ENCODE results near the gene OR51T1.
"Not testable (repeated sequence)": the region's sequence is repeated elsewhere in the genome, so short reads cannot be mapped to it uniquely, and the experiment has no call there.

OR51T1 gene, protein sequence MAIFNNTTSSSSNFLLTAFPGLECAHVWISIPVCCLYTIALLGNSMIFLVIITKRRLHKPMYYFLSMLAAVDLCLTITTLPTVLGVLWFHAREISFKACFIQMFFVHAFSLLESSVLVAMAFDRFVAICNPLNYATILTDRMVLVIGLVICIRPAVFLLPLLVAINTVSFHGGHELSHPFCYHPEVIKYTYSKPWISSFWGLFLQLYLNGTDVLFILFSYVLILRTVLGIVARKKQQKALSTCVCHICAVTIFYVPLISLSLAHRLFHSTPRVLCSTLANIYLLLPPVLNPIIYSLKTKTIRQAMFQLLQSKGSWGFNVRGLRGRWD
- 0 reads per million in 9 experiments for total RNA-seq

- Mint-ChIP-seq H3K27me3 (no peaks in the 10 kb centered on the region), H3K9me3 (peaks cover 0 to 2% of the 10 kb centered on the region in 2 donors), H3K4me1 (ENCODE audit: low read depth in 2 of 2) (no peaks in the 10 kb centered on the region), H3K27ac (no peak within 1 kb of the TSS), H3K4me3 (no peak within 1 kb of the TSS), H3K36me3 (ENCODE audit: insufficient read depth) (peaks cover 3% of the 10 kb centered on the region)
- ATAC-seq (replicated peaks), result no peak
- DNase-seq, result no peak
Observed at GRCh38 chr11:4881860-4882500, at the start of gene OR51T1. OR51T1 (plus strand) TSS chr11:4881900; CDS start chr11:4881900, 0 bp downstream.

GRCh38 chr11:4839851-4840549 is 41.7 kb upstream of the OR51T1 start:
- ATAC-seq (replicated peaks) (no peak), DNase-seq (no peak)
- Mint-ChIP-seq H3K4me1 (ENCODE audit: low read depth in 2 of 2) (no peaks in the 10 kb centered on the region), H3K4me3 (no peak overlapping the region), H3K27me3 (peaks cover 11 to 12% of the 10 kb centered on the region in 2 donors), H3K36me3 (ENCODE audit: insufficient read depth) (no peaks in the 10 kb centered on the region), H3K27ac (no peak overlapping the region), H3K9me3 (no peaks in the 10 kb centered on the region)

GRCh38 chr11:4848908-4849532 is 32.7 kb upstream of the OR51T1 start, which contains the start of gene OR51S1:
OR51S1 (minus strand) TSS chr11:4849208; CDS start chr11:4849208, 0 bp downstream.
- H3K27me3 Mint-ChIP-seq, result peaks cover 10 to 15% of the 10 kb centered on the region in 2 donors
- H3K36me3 Mint-ChIP-seq (ENCODE audit: insufficient read depth), result no peaks in the 10 kb centered on the region
- no peaks in the 10 kb centered on the region for H3K4me1 Mint-ChIP-seq (ENCODE audit: low read depth in 2 of 2)
- no peak within 1 kb of the TSS for H3K4me3 Mint-ChIP-seq
- no peak within 1 kb of the TSS for H3K27ac Mint-ChIP-seq
- ATAC-seq (replicated peaks), result no peak
- no peak for DNase-seq
- H3K9me3 Mint-ChIP-seq, result peaks cover 0 to 7% of the 10 kb centered on the region in 2 donors

DNA sequence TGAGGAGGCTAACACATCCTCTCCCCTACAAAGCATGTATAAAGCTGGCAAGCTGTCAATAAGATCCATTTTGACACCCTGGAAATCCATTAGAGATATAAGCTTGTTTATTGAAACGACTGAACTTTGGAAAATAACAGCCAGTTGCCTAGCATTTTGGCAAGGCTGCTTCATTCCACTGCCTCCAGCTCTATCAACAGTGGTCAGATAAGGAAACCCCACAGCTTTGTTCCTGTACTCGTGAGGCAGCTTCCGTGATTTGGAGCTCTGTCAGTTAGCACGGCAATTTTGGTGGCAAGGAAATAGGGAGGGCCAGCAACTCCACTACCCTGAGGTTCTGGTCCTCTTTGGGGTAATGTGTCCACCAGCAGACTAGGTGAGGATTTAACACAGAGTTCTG is 30.7 kb upstream of the OR51T1 start:
- no peak overlapping the region for H3K4me3 Mint-ChIP-seq
- DNase-seq (no peak), ATAC-seq (replicated peaks) (no peak)
- no peaks in the 10 kb centered on the region for H3K4me1 Mint-ChIP-seq (ENCODE audit: low read depth in 2 of 2)
- H3K27ac Mint-ChIP-seq, result no peak overlapping the region
- H3K36me3 Mint-ChIP-seq (ENCODE audit: insufficient read depth), result no peaks in the 10 kb centered on the region
- H3K27me3 Mint-ChIP-seq, result peaks cover 15% of the 10 kb centered on the region in 2 donors
- peaks cover 0 to 7% of the 10 kb centered on the region in 2 donors for H3K9me3 Mint-ChIP-seq

- H3K27me3 Mint-ChIP-seq; H3K36me3 Mint-ChIP-seq (ENCODE audit: insufficient read depth); DNase-seq; H3K4me3 Mint-ChIP-seq; H3K9me3 Mint-ChIP-seq; ATAC-seq (replicated peaks); H3K27ac Mint-ChIP-seq; H3K4me1 Mint-ChIP-seq (ENCODE audit: low read depth in 2 of 2): not testable (repeated sequence)
Observed at GRCh38 chr11:4854286-4854685, 27.4 kb upstream of the OR51T1 start.

- H3K4me1 Mint-ChIP-seq (ENCODE audit: low read depth in 2 of 2), result no peaks in the 10 kb centered on the region
- peaks cover 0 to 2% of the 10 kb centered on the region in 2 donors for H3K9me3 Mint-ChIP-seq
- H3K4me3 Mint-ChIP-seq, result no peak overlapping the region
- DNase-seq (no peak), ATAC-seq (replicated peaks) (no peak)
- H3K27me3 Mint-ChIP-seq, result no peaks in the 10 kb centered on the region
- no peaks in the 10 kb centered on the region for H3K36me3 Mint-ChIP-seq (ENCODE audit: insufficient read depth)
- H3K27ac Mint-ChIP-seq, result no peak overlapping the region
Observed at GRCh38 chr11:4862447-4863236, 19.1 kb upstream of the OR51T1 start.

GRCh38 chr11:4863876-4864275 is 17.8 kb upstream of the OR51T1 start:
- ATAC-seq (replicated peaks) (no peak), DNase-seq (no peak)
- no peaks in the 10 kb centered on the region for H3K27me3 Mint-ChIP-seq
- peaks cover 0 to 2% of the 10 kb centered on the region in 2 donors for H3K9me3 Mint-ChIP-seq
- no peaks in the 10 kb centered on the region for H3K4me1 Mint-ChIP-seq (ENCODE audit: low read depth in 2 of 2)
- H3K27ac Mint-ChIP-seq, result no peak overlapping the region
- no peak overlapping the region for H3K4me3 Mint-ChIP-seq
- H3K36me3 Mint-ChIP-seq (ENCODE audit: insufficient read depth), result no peaks in the 10 kb centered on the region

DNA sequence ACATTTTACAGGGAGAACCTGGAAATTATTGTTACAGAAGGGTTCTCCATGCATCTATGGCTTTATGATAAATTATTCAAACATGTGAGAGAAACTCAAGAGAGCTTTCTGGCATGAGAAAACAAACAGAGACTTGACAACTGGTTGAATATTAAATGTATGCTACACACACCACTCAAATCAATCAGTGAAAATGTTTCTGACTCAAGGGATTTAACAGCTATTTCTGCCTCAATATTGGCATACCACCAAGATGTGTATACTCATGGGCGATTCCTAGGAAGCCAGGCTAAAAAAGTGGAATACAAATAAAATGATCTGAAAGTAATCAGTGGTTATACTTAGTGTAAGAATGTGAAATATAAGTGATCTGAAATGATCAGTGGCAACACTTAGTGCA is 15.8 kb upstream of the OR51T1 start:
- Mint-ChIP-seq H3K4me3 (no peak overlapping the region), H3K27me3 (no peaks in the 10 kb centered on the region), H3K27ac (no peak overlapping the region), H3K9me3 (no peaks in the 10 kb centered on the region), H3K36me3 (ENCODE audit: insufficient read depth) (no peaks in the 10 kb centered on the region), H3K4me1 (ENCODE audit: low read depth in 2 of 2) (no peaks in the 10 kb centered on the region)
- no peak for ATAC-seq (replicated peaks)
- DNase-seq, result no peak

GRCh38 chr11:4881188-4881587 is 512 bp upstream of the OR51T1 start:
- ATAC-seq (replicated peaks) (no peak), DNase-seq (no peak)
- peaks cover 3% of the 10 kb centered on the region for H3K36me3 Mint-ChIP-seq (ENCODE audit: insufficient read depth)
- H3K9me3 Mint-ChIP-seq, result peaks cover 0 to 6% of the 10 kb centered on the region in 2 donors
- no peaks in the 10 kb centered on the region for H3K4me1 Mint-ChIP-seq (ENCODE audit: low read depth in 2 of 2)
- no peak overlapping the region for H3K27ac Mint-ChIP-seq
- no peak overlapping the region for H3K4me3 Mint-ChIP-seq
- H3K27me3 Mint-ChIP-seq, result no peaks in the 10 kb centered on the region

- DNase-seq (no peak), ATAC-seq (replicated peaks) (no peak)
- no peaks in the 10 kb centered on the region for H3K9me3 Mint-ChIP-seq
- peaks cover 3% of the 10 kb centered on the region for H3K36me3 Mint-ChIP-seq (ENCODE audit: insufficient read depth)
- no peak overlapping the region for H3K4me3 Mint-ChIP-seq
- no peak overlapping the region for H3K27ac Mint-ChIP-seq
- H3K27me3 Mint-ChIP-seq, result no peaks in the 10 kb centered on the region
- H3K4me1 Mint-ChIP-seq (ENCODE audit: low read depth in 2 of 2), result no peaks in the 10 kb centered on the region
Observed at GRCh38 chr11:4882543-4882942, 843 bp downstream of the OR51T1 start.

DNA sequence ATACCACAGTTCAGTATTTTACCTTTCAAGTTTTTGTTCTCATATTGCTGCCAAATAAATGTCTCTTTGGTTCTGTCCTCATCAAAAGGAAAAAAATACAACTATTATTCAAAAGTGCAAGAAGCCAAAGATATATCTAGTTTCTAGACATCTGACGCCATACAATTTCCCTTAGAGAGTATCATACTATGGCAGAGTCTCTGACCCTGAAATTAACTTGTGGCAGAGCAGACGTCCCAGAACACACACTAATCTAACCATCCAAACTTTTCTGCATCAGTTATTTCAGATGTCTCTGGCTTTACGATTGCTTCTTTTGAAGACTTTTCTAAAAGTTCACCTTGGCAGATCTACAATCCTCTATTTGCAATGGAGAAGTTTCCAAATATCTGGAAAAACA is 2.7 kb downstream of the OR51T1 start:
- no peak for ATAC-seq (replicated peaks)

DNA sequence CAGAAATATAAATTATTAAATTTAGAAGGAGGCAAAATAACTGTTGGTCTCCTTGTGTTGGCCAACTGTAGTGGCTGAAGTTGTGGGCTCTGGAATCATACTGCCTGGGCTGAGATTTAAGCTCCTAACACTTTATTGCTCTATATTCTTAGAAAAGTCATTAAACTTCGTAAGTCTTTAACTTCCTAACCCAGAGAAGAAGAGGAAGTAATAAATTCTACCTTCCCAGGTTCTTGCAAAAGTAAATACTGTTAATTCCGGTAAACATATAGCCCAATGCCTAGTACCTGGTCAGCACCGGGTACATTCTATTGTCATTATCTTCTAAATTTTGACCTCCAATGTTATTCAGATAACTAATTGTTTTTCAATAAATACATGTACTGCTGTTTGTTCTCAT is 4.5 kb downstream of the OR51T1 start:
- Mint-ChIP-seq H3K27me3 (peaks cover 9 to 11% of the 10 kb centered on the region in 2 donors), H3K4me3 (no peak overlapping the region), H3K9me3 (peaks cover 3 to 11% of the 10 kb centered on the region in 2 donors), H3K4me1 (ENCODE audit: low read depth in 2 of 2) (no peaks in the 10 kb centered on the region), H3K27ac (no peak overlapping the region), H3K36me3 (ENCODE audit: insufficient read depth) (peaks cover 3% of the 10 kb centered on the region)
- ATAC-seq (replicated peaks) (no peak), DNase-seq (no peak)

More for the DNA sequence above, 2.7 kb downstream of the OR51T1 start:
- H3K9me3 Mint-ChIP-seq, result no peaks in the 10 kb centered on the region
- no peaks in the 10 kb centered on the region for H3K4me1 Mint-ChIP-seq (ENCODE audit: low read depth in 2 of 2)
- H3K36me3 Mint-ChIP-seq (ENCODE audit: insufficient read depth), result peaks cover 3% of the 10 kb centered on the region
- H3K27me3 Mint-ChIP-seq, result peaks cover under 1% of the 10 kb centered on the region in 2 donors
- H3K27ac Mint-ChIP-seq, result no peak overlapping the region
- no peak overlapping the region for H3K4me3 Mint-ChIP-seq
- DNase-seq, result no peak

- no peaks in the 10 kb centered on the region for H3K4me1 Mint-ChIP-seq (ENCODE audit: low read depth in 2 of 2)
- DNase-seq, result no peak
- H3K9me3 Mint-ChIP-seq, result peaks cover 3 to 11% of the 10 kb centered on the region in 2 donors
- H3K36me3 Mint-ChIP-seq (ENCODE audit: insufficient read depth), result no peaks in the 10 kb centered on the region
- ATAC-seq (replicated peaks), result no peak
- no peak overlapping the region for H3K27ac Mint-ChIP-seq
- peaks cover 9 to 11% of the 10 kb centered on the region in 2 donors for H3K27me3 Mint-ChIP-seq
- H3K4me3 Mint-ChIP-seq, result no peak overlapping the region
Observed at GRCh38 chr11:4887591-4887990, 5.9 kb downstream of the OR51T1 start.
